GM18502 (cell line): ENCODE measurements around the gene FBXL13.
"Not testable (repeated sequence)": the region's sequence is repeated elsewhere in the genome, so short reads cannot be mapped to it uniquely, and the experiment has no call there.

Source experiments
- ATAC-seq: cut with Tn5 transposase; IDR thresholded peaks from one replicate; pipeline ENCODE4 v1.9.1; 2021; ENCODE audit warnings: mild to moderate bottlenecking; ENCODE audit not compliant: unreplicated experiment, poor library complexity

Gene FBXL13

GRCh38 chr7:102988631-102989560, 85.7 kb downstream of the FBXL13 start:
- ATAC-seq = no peak

- no peak for ATAC-seq
These were observed 86.5 kb downstream of the FBXL13 start for GRCh38 chr7:102988088-102988487.

GRCh38 chr7:102985176-102985783, 89.3 kb downstream of the FBXL13 start:
- ATAC-seq = no peak

- ATAC-seq = no peak
These were observed 91.0 kb downstream of the FBXL13 start for GRCh38 chr7:102983602-102984001.

GRCh38 chr7:102982235-102982634, 92.4 kb downstream of the FBXL13 start:
- ATAC-seq = no peak

- no peak for ATAC-seq
These were observed 93.1 kb downstream of the FBXL13 start for GRCh38 chr7:102981451-102981850.

- no peak for ATAC-seq
These were observed 94.9 kb downstream of the FBXL13 start for GRCh38 chr7:102979670-102980069.

GRCh38 chr7:102978284-102978683, 96.3 kb downstream of the FBXL13 start:
- ATAC-seq = no peak

- not testable (repeated sequence) for ATAC-seq
These were observed 97.0 kb downstream of the FBXL13 start for GRCh38 chr7:102977586-102977985.

- no peak for ATAC-seq
These were observed 98.1 kb downstream of the FBXL13 start for GRCh38 chr7:102976493-102976892.

- no peak for ATAC-seq
These were observed 98.7 kb downstream of the FBXL13 start for GRCh38 chr7:102975854-102976253.

- ATAC-seq = no peak
These were observed 100.0 kb downstream of the FBXL13 start for GRCh38 chr7:102974366-102975236.

- ATAC-seq = no peak
These were observed 101.3 kb downstream of the FBXL13 start for GRCh38 chr7:102973096-102973802.

- no peak for ATAC-seq
These were observed 106.8 kb downstream of the FBXL13 start for GRCh38 chr7:102967798-102968197.

- no peak for ATAC-seq
These were observed 108.1 kb downstream of the FBXL13 start for GRCh38 chr7:102966465-102966864.

GRCh38 chr7:102961993-102962392, 112.6 kb downstream of the FBXL13 start:
- not testable (repeated sequence) for ATAC-seq

- not testable (repeated sequence) for ATAC-seq
These were observed 116.6 kb downstream of the FBXL13 start for GRCh38 chr7:102958004-102958403.

- not testable (repeated sequence) for ATAC-seq
These were observed 120.2 kb downstream of the FBXL13 start for GRCh38 chr7:102954359-102954758.

- ATAC-seq = no peak
These were observed 121.2 kb downstream of the FBXL13 start for GRCh38 chr7:102953406-102953805.

GRCh38 chr7:102951839-102952238, 122.8 kb downstream of the FBXL13 start:
- ATAC-seq = no peak
